GM12878 (cell line): ENCODE data around the gene ACVR1. TPM values are rescaled to one million over a fixed set of nuclear protein-coding genes. Genes with fewer than 3 reads are reported as not detected.

Experiments used
- BACH1 ChIP-seq: fragments of 450-650 bp; IDR thresholded peaks from 2 replicates; pipeline ENCODE4 v1.6.1; 2017; ENCODE audit warnings: mild to moderate bottlenecking, borderline replicate concordance
- HDGF ChIP-seq: fragments of 450-650 bp; IDR thresholded peaks from 2 replicates; pipeline ENCODE4 v1.6.1; 2016; ENCODE audit warnings: antibody characterized with exemption
- RFX5 ChIP-seq: IDR thresholded peaks from 2 replicates; pipeline ENCODE4 v1.6.1; 2011; ENCODE audit warnings: low read depth, low read length, improper control_type of control experiment
- ZNF622 ChIP-seq: fragments of 450-650 bp; IDR thresholded peaks from 2 replicates; pipeline ENCODE4 v1.6.1; 2017; ENCODE audit warnings: mild to moderate bottlenecking, inconsistent platforms
- polyA plus RNA-seq, 11 experiments: library from polyadenylated mRNA; depleted of rRNA in 4 of 11; unstranded in 6 of 11; stranded (reverse) in 5 of 11; fragments of >200 nt; fragmentation: Nextera tagmentation in 4 of 11; fragmentation: Illumina TruSeq in 1 of 11; extraction: Ambion mirVana in 4 of 11; extraction: Trizol in 1 of 11; gene quantifications; 1 replicate in 1 of 11; 2 replicates in 10 of 11; pipeline versions ENCODE4 v1.2.1 to v1.2.3, GENCODE V29; 2011 to 2016; ENCODE audit warnings: inconsistent platforms in 2 of 11, missing spikeins in 2 of 11, low read depth in 1 of 11
- total RNA-seq, 4 experiments: library from RNA; depleted of rRNA in 3 of 4; stranded (reverse); fragments of >200 nt in 3 of 4; fragmentation: Illumina TruSeq in 1 of 4; extraction: Trizol in 1 of 4; gene quantifications; 2 replicates each; pipeline versions ENCODE4 v1.2.1 to v1.2.3, GENCODE V29; 2013 to 2021
- TF ChIP-seq, protein P1 (sequence below): fragments of 450-650 bp; IDR thresholded peaks from 2 replicates; pipeline ENCODE4 v1.6.1; 2017; ENCODE audit warnings: mild to moderate bottlenecking, moderate library complexity
- TF ChIP-seq, protein P2 (sequence below): fragments of 450-650 bp; IDR thresholded peaks from 2 replicates; pipeline ENCODE4 v1.6.1; 2016; ENCODE audit warnings: mild to moderate bottlenecking
- TF ChIP-seq, protein P3 (sequence below): fragments of 450-650 bp; IDR thresholded peaks from 2 replicates; pipeline ENCODE4 v1.6.1; 2014; ENCODE audit warnings: mild to moderate bottlenecking

Gene ACVR1
- total and polyA plus RNA-seq, 10 of the 15 experiments (the other 5 are each of a cell fraction or from before 2014, with no cell fraction given): 0.06 to 0.24 (median 0.14) TPM; not detected in 4

DNA sequence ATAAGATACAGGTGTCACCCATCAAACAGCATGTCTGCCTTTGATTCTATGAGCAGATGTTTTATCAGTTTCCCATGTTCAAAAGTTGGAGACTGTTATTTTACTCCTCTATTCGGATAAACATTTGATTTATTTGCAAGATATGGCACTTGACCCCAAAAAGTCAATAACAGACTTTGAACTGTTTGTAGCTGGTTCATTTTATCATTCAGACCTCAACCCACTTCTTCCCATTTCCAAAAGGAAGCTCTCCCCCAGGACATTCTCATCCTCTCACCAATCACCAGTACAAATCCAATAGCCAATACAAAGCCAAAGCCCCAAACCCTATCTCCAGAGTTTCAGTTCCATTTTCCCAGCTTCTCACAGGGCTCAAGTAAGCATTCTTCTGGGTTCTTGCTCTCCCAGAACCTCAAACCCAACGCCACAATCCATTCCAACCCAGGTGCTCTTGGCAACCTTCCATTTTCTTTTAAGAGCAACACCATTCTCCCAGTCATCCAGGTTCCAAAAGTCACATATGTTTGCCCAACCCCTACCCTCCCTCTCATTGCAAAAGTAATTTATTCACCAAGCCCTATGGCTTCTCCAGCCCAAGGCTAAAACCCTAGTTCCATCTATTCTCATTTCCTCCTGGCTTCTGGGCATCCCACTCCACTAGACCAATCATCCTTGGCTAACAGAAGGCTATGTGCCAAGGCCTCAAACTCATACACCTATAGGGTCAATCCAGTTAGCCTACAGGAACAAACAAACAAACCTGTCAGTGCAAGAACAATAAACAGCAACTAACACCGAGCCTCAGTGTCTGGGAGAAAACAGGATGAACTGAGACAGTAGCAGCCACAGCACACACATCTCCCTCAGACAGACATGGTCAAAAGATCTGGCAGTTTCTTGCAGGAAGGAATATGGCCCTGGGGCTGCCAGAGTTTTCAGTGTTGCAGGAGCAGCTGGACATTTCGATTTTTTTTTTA, 9.2 kb downstream of the ACVR1 start (continued):
- TF ChIP-seq, protein P1, sequence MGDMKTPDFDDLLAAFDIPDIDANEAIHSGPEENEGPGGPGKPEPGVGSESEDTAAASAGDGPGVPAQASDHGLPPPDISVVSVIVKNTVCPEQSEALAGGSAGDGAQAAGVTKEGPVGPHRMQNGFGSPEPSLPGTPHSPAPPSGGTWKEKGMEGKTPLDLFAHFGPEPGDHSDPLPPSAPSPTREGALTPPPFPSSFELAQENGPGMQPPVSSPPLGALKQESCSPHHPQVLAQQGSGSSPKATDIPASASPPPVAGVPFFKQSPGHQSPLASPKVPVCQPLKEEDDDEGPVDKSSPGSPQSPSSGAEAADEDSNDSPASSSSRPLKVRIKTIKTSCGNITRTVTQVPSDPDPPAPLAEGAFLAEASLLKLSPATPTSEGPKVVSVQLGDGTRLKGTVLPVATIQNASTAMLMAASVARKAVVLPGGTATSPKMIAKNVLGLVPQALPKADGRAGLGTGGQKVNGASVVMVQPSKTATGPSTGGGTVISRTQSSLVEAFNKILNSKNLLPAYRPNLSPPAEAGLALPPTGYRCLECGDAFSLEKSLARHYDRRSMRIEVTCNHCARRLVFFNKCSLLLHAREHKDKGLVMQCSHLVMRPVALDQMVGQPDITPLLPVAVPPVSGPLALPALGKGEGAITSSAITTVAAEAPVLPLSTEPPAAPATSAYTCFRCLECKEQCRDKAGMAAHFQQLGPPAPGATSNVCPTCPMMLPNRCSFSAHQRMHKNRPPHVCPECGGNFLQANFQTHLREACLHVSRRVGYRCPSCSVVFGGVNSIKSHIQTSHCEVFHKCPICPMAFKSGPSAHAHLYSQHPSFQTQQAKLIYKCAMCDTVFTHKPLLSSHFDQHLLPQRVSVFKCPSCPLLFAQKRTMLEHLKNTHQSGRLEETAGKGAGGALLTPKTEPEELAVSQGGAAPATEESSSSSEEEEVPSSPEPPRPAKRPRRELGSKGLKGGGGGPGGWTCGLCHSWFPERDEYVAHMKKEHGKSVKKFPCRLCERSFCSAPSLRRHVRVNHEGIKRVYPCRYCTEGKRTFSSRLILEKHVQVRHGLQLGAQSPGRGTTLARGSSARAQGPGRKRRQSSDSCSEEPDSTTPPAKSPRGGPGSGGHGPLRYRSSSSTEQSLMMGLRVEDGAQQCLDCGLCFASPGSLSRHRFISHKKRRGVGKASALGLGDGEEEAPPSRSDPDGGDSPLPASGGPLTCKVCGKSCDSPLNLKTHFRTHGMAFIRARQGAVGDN: no peak
- no peak for TF ChIP-seq RFX5
- TF ChIP-seq ZNF622: no peak
- no peak for TF ChIP-seq BACH1
- TF ChIP-seq, protein P2, sequence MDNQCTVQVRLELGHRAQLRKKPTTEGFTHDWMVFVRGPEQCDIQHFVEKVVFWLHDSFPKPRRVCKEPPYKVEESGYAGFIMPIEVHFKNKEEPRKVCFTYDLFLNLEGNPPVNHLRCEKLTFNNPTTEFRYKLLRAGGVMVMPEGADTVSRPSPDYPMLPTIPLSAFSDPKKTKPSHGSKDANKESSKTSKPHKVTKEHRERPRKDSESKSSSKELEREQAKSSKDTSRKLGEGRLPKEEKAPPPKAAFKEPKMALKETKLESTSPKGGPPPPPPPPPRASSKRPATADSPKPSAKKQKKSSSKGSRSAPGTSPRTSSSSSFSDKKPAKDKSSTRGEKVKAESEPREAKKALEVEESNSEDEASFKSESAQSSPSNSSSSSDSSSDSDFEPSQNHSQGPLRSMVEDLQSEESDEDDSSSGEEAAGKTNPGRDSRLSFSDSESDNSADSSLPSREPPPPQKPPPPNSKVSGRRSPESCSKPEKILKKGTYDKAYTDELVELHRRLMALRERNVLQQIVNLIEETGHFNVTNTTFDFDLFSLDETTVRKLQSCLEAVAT: no peak
- TF ChIP-seq, protein P3, sequence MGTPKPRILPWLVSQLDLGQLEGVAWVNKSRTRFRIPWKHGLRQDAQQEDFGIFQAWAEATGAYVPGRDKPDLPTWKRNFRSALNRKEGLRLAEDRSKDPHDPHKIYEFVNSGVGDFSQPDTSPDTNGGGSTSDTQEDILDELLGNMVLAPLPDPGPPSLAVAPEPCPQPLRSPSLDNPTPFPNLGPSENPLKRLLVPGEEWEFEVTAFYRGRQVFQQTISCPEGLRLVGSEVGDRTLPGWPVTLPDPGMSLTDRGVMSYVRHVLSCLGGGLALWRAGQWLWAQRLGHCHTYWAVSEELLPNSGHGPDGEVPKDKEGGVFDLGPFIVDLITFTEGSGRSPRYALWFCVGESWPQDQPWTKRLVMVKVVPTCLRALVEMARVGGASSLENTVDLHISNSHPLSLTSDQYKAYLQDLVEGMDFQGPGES: no peak
- no peak for TF ChIP-seq HDGF
